Endothelial cell (in vitro differentiated cells): Measurements from ENCODE around the gene DYNC1I2. TPM values are rescaled to one million over a fixed set of nuclear protein-coding genes. Genes with fewer than 3 reads are reported as not detected.

ENCODE experiments used
- DNase-seq: peaks from one replicate; pipeline ENCODE4 v3.0.0; 2021; ENCODE audit warnings: low spot score
- H3K27ac Mint-ChIP-seq: one replicate; pipeline ENCODE4 v1.8.0; 2021; ENCODE audit warnings: mixed read lengths, inconsistent platforms; ENCODE audit not compliant: unreplicated experiment
- H3K27me3 Mint-ChIP-seq: one replicate; pipeline ENCODE4 v1.8.0; 2021; ENCODE audit warnings: mild to moderate bottlenecking, moderate library complexity, mixed read lengths, inconsistent platforms; ENCODE audit not compliant: unreplicated experiment
- H3K36me3 Mint-ChIP-seq: one replicate; pipeline ENCODE4 v1.8.0; 2021; ENCODE audit warnings: mild to moderate bottlenecking, low read depth, mixed read lengths, inconsistent platforms; ENCODE audit not compliant: unreplicated experiment
- H3K4me1 Mint-ChIP-seq: one replicate; pipeline ENCODE4 v1.8.0; 2021; ENCODE audit warnings: mild to moderate bottlenecking, mixed read lengths, inconsistent platforms; ENCODE audit not compliant: unreplicated experiment
- H3K4me3 Mint-ChIP-seq: one replicate; pipeline ENCODE4 v1.8.0; 2021; ENCODE audit warnings: mild to moderate bottlenecking, mixed read lengths, inconsistent platforms; ENCODE audit not compliant: unreplicated experiment
- H3K9me3 Mint-ChIP-seq: one replicate; pipeline ENCODE4 v1.8.0; 2021; ENCODE audit warnings: mixed read lengths, inconsistent platforms; ENCODE audit not compliant: unreplicated experiment
- CTCF ChIP-seq: fragments of 200-600 bp; sonication (generic); IDR thresholded peaks from one replicate; pipeline ENCODE4 v1.5.0; 2021; ENCODE audit warnings: antibody characterized with exemption; ENCODE audit not compliant: unreplicated experiment
- total RNA-seq: library from RNA; stranded (reverse); fragmentation: NEBNext Ultra II Directional; extraction: Animal tissue kit (Norgen Biotek cat#: 25700); gene quantifications from one replicate; pipeline ENCODE4 v1.2.1, GENCODE V29; 2021; ENCODE audit not compliant: unreplicated experiment

Gene DYNC1I2
- total RNA-seq, 1 donor from 2014 or later, result 121 TPM

- no peaks in the 10 kb centered on the region for H3K4me1 Mint-ChIP-seq
- peaks cover 3% of the 10 kb centered on the region for H3K36me3 Mint-ChIP-seq
- H3K27me3 Mint-ChIP-seq, result peaks cover 3% of the 10 kb centered on the region
- H3K9me3 Mint-ChIP-seq, result no peaks in the 10 kb centered on the region
- no peak for DNase-seq
- H3K4me3 Mint-ChIP-seq, result no peak overlapping the region
- no peak for TF ChIP-seq CTCF
- H3K27ac Mint-ChIP-seq, result no peak overlapping the region
Measured at GRCh38 chr2:171709011-171709685, 21.9 kb downstream of the DYNC1I2 start.

DNA sequence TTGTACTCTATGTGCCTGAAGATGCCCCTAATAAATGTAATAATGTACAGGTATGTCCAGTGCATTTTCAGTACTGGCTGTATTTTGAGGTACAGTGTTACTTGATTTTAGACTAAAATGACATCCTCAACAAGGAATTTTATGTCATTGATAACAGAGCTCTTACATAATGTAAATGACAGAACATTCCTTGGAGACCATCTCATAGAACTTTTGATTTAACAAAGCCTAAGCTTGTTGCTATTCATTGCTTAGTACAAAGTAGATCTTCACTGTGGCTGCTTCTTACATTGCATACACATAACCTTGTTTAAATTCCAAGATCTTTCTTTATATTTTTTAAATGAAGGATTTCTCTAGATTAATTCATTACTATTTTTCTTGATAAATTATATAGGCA is 24.1 kb downstream of the DYNC1I2 start:
- Mint-ChIP-seq H3K27me3 (peaks cover 3% of the 10 kb centered on the region), H3K4me3 (no peak overlapping the region), H3K36me3 (peaks cover 3% of the 10 kb centered on the region), H3K9me3 (no peaks in the 10 kb centered on the region), H3K4me1 (no peaks in the 10 kb centered on the region), H3K27ac (peak overlapping the region; percentile 24)
- DNase-seq, result no peak
- no peak for TF ChIP-seq CTCF

GRCh38 chr2:171712051-171712450 is 24.8 kb downstream of the DYNC1I2 start:
- peaks cover 3% of the 10 kb centered on the region for H3K27me3 Mint-ChIP-seq
- H3K4me1 Mint-ChIP-seq, result no peaks in the 10 kb centered on the region
- no peak overlapping the region for H3K4me3 Mint-ChIP-seq
- no peak overlapping the region for H3K27ac Mint-ChIP-seq
- no peak for TF ChIP-seq CTCF
- H3K9me3 Mint-ChIP-seq, result no peaks in the 10 kb centered on the region
- DNase-seq, result no peak
- peaks cover 3% of the 10 kb centered on the region for H3K36me3 Mint-ChIP-seq

DNA sequence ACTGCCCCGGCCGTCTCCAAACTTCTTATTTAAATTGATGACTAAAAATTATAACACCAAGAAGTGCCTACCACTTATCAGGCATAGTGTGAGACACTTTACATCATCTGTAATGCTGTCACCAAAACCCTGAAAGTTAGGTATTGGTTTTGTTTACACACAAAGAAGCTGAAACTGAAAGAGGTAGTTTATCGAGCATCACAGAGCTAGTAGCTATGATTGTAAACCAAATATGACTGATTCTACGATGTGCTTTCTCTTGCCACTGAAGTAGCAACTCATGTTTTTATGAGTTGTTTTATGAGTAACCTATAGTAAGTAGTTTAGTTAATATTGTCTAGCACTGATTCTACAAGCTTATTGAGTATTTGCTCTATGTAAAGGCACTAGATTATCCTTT is 31.5 kb downstream of the DYNC1I2 start:
- no peaks in the 10 kb centered on the region for H3K4me1 Mint-ChIP-seq

More for the DNA sequence above, 31.5 kb downstream of the DYNC1I2 start:
- no peak for TF ChIP-seq CTCF
- Mint-ChIP-seq H3K4me3 (no peak overlapping the region), H3K36me3 (peaks cover 5% of the 10 kb centered on the region), H3K27ac (no peak overlapping the region), H3K9me3 (no peaks in the 10 kb centered on the region), H3K27me3 (no peaks in the 10 kb centered on the region)
- DNase-seq, result no peak
